Stimulated activated CD4-positive, alpha-beta T cell treated with anti-CD3 and anti-CD28 coated beads, Interleukin-12 subunit alpha, Interleukin-12 subunit beta, amount 100 ng/mL, for 24 hours (primary cell): ENCODE measurements around the gene SUN1.
"Not testable (repeated sequence)": the region's sequence is repeated elsewhere in the genome, so short reads cannot be mapped to it uniquely, and the experiment has no call there.

ENCODE experiments used
- DNase-seq, 2 experiments: peaks; one replicate each; pipeline ENCODE4 v3.0.0-alpha.2; 2020; ENCODE audit warnings: low read depth in 2 of 2

Gene SUN1

DNA sequence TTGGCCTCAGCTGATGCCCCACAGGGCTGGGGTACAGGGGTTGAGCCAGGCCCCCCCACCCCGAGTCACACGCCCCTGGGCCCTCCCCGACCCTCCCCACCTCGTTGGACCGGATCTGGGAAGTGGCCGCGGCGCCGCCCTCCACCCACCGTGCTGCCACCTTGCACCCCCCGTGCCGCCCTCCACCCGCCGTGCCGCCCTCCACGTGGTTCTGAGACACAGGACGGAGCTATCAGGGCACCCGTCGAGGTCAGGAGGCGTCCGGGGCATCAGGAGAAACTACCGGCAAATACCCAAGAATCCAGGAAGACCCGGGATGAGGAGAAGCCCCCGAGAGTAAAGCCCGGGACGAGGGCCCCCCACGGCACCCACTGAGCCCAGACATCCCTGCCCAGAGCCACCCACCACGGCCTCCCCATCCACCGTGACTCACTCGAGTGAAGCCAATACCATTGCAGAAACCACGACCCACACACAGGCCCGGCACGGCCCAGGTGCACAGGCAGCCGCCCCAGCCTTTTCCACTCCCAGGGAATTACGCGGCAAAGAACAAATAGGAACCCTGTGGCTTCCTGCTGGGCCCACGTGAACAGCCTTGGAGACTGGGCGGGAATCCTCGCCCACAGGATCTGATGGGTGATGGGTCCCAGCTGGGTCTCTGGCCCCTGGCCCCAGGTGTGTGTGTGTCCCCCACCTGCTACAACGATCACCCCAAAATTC, 88.2 kb downstream of the SUN1 start:
- DNase-seq: no peak

DNA sequence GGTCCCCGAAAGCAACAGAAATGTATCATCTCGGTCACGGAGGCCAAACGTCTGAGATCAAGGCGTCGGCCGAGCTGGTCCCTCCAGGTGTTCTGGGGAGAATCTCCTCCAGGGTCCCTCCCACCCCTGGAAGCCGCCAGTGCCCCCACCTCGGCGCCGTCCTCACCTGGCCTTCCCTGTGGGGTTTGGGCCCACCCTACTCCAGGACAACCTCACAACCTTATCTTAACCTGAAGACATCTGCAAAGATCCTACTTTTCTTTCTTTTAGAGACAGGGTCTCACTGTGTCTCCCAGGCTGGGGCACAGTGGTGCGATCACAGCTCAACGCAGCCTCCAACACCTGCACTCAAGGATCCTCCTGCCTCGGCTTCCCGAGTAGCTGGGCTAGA, 88.8 kb downstream of the SUN1 start:
- DNase-seq: no peak

DNA sequence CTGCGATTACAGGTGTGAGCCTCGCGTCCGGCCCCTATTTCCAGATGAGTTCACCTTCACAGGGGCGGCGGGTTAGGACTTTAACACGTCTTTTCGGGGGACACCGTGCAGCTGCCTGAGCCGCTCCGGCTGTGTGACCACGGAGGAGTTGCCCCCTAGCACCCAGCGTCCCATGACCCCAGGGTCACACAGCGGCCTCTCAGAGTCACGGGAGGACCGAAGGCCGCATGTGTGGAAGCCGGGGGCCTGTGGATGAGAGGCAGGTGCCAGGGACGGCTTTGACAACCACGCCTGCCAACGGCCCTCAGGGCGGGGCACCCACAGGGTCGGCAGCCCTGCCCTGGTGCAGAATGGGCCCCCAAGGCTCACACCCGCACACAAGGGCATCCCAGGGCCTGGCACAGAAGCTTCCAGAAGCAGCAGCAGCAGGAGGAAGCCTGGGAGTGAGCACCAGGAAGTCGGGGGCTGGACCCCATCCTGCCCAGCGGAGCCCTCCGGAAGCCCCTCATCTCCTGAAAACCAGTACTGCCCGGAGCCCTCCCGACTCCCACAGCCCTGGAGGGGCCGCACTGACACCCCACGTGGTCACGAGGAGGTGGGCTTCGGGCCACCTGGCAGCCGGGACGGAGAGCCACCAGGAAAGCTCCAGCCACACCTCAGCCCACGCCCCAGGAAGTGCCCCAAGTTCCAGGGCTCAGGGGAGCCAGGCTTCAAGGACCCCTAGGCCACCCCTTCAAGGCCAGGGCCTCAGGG, 89.5 kb downstream of the SUN1 start:
- no peak for DNase-seq

DNA sequence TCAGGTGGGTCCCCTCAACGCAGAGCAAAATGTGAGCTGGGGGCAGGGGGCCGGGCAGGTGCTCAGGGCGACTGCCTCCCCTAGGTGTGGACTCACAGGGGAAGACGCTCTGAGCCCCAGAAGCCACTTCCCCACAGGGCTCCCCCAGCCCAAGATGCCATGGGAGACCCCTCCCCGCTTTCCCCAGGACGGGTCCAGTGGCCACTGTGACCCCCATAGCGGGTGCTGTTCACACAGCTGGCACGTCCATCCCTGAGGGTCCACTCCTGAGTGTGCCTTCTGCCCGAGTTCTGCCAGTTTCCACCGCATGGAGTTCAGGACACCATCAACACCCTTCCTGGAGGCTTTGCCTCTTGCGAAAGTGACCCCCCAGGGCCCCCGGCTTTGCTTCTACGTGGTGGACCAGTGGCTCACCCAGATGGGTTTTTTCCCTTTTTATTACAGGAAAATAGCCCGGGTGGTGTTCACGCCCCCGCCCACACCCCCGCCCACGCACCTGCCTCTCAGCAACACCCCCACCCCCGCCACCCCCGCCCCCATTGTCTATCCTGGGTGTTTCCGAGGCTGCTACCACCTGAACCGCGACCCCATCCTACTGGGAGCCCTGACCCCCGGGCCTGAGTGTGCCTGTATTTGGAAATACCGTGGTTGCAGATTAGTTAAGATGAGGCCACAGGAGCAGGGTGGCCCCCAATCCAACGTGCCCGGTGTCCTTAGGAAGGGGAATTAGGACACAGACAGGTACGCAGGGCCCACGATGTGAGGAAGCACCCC, 90.2 kb downstream of the SUN1 start:
- peak in 1 of 2 experiments; percentile 40 for DNase-seq

DNA sequence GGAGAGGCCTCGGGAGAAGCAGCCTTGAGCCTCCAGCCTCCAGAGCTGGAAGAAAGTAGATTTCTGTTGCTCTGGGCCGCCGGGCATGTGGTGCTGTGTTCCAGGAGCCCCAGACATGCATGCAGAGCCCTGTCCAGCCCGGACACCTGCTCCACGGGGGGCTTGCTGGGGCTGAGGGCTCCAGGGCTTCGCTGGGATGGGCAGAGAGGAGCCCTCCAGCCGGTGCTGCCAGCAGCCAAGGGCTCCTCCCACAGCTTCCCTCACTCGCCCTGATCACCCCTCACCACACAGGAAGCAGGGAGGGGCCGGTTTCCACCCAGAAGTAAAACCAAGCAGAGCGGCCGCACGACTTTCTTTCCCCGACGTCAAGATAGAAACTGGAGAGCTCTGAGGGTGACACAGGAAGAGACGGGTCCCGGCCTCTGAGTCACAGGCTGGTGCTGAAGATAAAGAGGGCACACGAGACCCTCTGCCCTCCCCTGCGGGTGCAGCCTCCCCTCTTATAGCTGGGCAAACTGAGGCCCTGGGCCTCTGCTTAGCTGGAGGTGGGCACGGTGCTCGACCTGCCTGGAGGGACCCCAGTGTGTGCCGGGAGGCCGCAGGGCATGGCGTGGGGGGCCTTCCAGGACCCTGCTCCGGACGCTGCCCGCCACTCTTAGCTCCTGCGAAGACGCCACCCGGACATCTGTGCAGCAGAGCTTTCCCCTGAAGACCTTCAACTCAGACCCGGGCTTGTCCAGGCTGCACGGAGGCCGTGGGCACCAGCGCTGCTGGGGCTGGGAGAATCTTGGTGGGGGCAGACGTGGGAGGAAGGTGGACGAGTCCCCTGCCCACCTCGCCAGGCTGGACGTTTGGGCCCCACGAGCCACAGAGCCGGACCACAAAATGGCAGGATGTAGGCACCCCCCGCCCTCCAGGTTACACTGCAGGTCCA, 91.1 kb downstream of the SUN1 start:
- DNase-seq: peak; percentile 83 to 93

DNA sequence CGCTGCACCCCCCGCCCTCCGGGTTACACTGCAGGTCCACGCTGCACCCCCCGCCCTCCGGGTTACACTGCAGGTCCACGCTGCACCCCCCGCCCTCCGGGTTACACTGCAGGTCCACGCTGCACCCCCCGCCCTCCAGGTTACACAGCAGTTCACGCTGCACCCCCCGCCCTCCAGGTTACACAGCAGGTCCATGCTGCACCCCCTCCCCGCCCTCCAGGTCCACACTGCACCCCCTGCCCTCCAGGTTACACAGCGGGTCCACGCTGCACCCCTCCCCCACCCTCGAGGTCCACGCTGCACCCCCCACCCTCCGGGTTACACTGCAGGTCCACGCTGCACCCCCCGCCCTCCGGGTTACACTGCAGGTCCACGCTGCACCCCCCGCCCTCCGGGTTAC, 91.8 kb downstream of the SUN1 start:
- DNase-seq: not testable (repeated sequence)
